22Rv1 (cell line): ENCODE results near the gene SCYGR1.

Experiments used
- H3K27ac ChIP-seq: fragments of 450-650 bp; 2 replicates; pipeline ENCODE4 v1.5.1; 2017
- CTCF ChIP-seq: fragments of 450-650 bp; IDR thresholded peaks from 2 replicates; pipeline ENCODE4 v1.5.1; 2017; ENCODE audit warnings: mild to moderate bottlenecking
- ZFX ChIP-seq: fragments of 450-650 bp; IDR thresholded peaks from 2 replicates; pipeline ENCODE4 v1.6.1; 2017; ENCODE audit warnings: antibody characterized with exemption, borderline replicate concordance

Gene SCYGR1

GRCh38 chr2:227410191-227410590 lies 22.4 kb upstream of the SCYGR1 start:
- TF ChIP-seq ZFX (no peak), CTCF (no peak)
- no peak overlapping the region for H3K27ac ChIP-seq

GRCh38 chr2:227407591-227408151 lies 19.9 kb upstream of the SCYGR1 start:
- TF ChIP-seq CTCF (peak; percentile 7; the same call in 1 of the 2 replicates), ZFX (no peak)
- no peak overlapping the region for H3K27ac ChIP-seq

- TF ChIP-seq CTCF: peak; percentile 82
- TF ChIP-seq ZFX: no peak
- H3K27ac ChIP-seq: peak overlapping the region; percentile 31
Measured at GRCh38 chr2:227406177-227407031, 18.7 kb upstream of the SCYGR1 start.

- H3K27ac ChIP-seq: no peak overlapping the region
- no peak for TF ChIP-seq CTCF
- TF ChIP-seq ZFX: no peak
Measured at GRCh38 chr2:227404585-227405271, 17.0 kb upstream of the SCYGR1 start.

GRCh38 chr2:227402959-227403358 lies 15.2 kb upstream of the SCYGR1 start:
- no peak overlapping the region for H3K27ac ChIP-seq
- no peak for TF ChIP-seq CTCF
- TF ChIP-seq ZFX: no peak

GRCh38 chr2:227402321-227402720 lies 14.6 kb upstream of the SCYGR1 start:
- no peak for TF ChIP-seq ZFX
- no peak for TF ChIP-seq CTCF
- H3K27ac ChIP-seq: no peak overlapping the region

GRCh38 chr2:227401550-227401949 lies 13.8 kb upstream of the SCYGR1 start:
- no peak overlapping the region for H3K27ac ChIP-seq
- no peak for TF ChIP-seq ZFX
- TF ChIP-seq CTCF: no peak
